Measurements from ENCODE around the gene PDXDC1.
"Not testable (repeated sequence)": the region's sequence is repeated elsewhere in the genome, so short reads cannot be mapped to it uniquely, and the experiment has no call there.

DNA sequence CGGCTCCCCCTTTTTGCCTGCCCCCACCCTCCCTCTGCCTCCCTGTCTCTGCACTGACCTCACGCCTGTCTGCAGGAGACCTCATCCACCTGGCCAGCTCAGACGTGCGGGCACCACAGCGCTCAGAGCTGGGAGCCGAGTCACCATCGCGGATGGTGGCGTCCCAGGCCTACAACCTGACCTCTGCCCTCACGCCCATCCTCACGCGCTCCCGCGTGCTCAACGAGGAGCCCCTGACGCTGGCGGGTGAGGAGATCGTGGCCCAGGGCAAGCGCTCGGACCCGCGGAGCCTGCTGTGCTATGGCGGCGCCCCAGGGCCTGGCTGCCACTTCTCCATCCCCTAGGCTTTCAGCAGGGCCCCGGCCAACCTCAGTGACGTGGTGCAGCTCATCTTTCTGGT lies 45.6 kb upstream of the PDXDC1 start:
- TF ChIP-seq FOXP1 (CRISPR knock-in tag; IDR thresholded peaks at IDR 0.05; ENCODE audit: borderline replicate concordance); IRF2 (CRISPR knock-in tag; IDR thresholded peaks at IDR 0.05; ENCODE audit: borderline replicate concordance, low read depth); NR1H2 (CRISPR knock-in tag; IDR thresholded peaks at IDR 0.05); NR3C1 (CRISPR knock-in tag; conservative IDR thresholded peaks at IDR 0.05; ENCODE audit: low read depth); ZNF423 (CRISPR knock-in tag; IDR thresholded peaks at IDR 0.05); CREB1 (CRISPR knock-in tag; IDR thresholded peaks at IDR 0.05); SP1 (CRISPR knock-in tag; conservative IDR thresholded peaks at IDR 0.05); ZNF121 (CRISPR knock-in tag; IDR thresholded peaks at IDR 0.05); JAZF1 (CRISPR knock-in tag; IDR thresholded peaks at IDR 0.05): not testable (repeated sequence)
- TF ChIP-seq, protein P1, sequence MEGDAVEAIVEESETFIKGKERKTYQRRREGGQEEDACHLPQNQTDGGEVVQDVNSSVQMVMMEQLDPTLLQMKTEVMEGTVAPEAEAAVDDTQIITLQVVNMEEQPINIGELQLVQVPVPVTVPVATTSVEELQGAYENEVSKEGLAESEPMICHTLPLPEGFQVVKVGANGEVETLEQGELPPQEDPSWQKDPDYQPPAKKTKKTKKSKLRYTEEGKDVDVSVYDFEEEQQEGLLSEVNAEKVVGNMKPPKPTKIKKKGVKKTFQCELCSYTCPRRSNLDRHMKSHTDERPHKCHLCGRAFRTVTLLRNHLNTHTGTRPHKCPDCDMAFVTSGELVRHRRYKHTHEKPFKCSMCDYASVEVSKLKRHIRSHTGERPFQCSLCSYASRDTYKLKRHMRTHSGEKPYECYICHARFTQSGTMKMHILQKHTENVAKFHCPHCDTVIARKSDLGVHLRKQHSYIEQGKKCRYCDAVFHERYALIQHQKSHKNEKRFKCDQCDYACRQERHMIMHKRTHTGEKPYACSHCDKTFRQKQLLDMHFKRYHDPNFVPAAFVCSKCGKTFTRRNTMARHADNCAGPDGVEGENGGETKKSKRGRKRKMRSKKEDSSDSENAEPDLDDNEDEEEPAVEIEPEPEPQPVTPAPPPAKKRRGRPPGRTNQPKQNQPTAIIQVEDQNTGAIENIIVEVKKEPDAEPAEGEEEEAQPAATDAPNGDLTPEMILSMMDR (IDR thresholded peaks at IDR 0.05): not testable (repeated sequence)
- TF ChIP-seq, protein P2, sequence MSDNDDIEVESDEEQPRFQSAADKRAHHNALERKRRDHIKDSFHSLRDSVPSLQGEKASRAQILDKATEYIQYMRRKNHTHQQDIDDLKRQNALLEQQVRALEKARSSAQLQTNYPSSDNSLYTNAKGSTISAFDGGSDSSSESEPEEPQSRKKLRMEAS (CRISPR knock-in tag; IDR thresholded peaks at IDR 0.05): not testable (repeated sequence)
- TF ChIP-seq, protein P3, sequence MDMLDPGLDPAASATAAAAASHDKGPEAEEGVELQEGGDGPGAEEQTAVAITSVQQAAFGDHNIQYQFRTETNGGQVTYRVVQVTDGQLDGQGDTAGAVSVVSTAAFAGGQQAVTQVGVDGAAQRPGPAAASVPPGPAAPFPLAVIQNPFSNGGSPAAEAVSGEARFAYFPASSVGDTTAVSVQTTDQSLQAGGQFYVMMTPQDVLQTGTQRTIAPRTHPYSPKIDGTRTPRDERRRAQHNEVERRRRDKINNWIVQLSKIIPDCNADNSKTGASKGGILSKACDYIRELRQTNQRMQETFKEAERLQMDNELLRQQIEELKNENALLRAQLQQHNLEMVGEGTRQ (CRISPR knock-in tag; IDR thresholded peaks at IDR 0.05): not testable (repeated sequence)
- TF ChIP-seq, protein P4, sequence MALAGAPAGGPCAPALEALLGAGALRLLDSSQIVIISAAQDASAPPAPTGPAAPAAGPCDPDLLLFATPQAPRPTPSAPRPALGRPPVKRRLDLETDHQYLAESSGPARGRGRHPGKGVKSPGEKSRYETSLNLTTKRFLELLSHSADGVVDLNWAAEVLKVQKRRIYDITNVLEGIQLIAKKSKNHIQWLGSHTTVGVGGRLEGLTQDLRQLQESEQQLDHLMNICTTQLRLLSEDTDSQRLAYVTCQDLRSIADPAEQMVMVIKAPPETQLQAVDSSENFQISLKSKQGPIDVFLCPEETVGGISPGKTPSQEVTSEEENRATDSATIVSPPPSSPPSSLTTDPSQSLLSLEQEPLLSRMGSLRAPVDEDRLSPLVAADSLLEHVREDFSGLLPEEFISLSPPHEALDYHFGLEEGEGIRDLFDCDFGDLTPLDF (CRISPR knock-in tag; IDR thresholded peaks at IDR 0.05): not testable (repeated sequence)
- TF ChIP-seq, protein P5, sequence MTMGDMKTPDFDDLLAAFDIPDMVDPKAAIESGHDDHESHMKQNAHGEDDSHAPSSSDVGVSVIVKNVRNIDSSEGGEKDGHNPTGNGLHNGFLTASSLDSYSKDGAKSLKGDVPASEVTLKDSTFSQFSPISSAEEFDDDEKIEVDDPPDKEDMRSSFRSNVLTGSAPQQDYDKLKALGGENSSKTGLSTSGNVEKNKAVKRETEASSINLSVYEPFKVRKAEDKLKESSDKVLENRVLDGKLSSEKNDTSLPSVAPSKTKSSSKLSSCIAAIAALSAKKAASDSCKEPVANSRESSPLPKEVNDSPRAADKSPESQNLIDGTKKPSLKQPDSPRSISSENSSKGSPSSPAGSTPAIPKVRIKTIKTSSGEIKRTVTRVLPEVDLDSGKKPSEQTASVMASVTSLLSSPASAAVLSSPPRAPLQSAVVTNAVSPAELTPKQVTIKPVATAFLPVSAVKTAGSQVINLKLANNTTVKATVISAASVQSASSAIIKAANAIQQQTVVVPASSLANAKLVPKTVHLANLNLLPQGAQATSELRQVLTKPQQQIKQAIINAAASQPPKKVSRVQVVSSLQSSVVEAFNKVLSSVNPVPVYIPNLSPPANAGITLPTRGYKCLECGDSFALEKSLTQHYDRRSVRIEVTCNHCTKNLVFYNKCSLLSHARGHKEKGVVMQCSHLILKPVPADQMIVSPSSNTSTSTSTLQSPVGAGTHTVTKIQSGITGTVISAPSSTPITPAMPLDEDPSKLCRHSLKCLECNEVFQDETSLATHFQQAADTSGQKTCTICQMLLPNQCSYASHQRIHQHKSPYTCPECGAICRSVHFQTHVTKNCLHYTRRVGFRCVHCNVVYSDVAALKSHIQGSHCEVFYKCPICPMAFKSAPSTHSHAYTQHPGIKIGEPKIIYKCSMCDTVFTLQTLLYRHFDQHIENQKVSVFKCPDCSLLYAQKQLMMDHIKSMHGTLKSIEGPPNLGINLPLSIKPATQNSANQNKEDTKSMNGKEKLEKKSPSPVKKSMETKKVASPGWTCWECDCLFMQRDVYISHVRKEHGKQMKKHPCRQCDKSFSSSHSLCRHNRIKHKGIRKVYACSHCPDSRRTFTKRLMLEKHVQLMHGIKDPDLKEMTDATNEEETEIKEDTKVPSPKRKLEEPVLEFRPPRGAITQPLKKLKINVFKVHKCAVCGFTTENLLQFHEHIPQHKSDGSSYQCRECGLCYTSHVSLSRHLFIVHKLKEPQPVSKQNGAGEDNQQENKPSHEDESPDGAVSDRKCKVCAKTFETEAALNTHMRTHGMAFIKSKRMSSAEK (CRISPR knock-in tag; IDR thresholded peaks at IDR 0.05; ENCODE audit: borderline replicate concordance): not testable (repeated sequence)
